Smooth muscle cell (in vitro differentiated cells): ENCODE data around the gene SFMBT2. TPM values are rescaled to one million over a fixed set of nuclear protein-coding genes. Genes with fewer than 3 reads are reported as not detected.

Source experiments
- DNase-seq: peaks from one replicate; lab custom pipeline; 2025; ENCODE audit not compliant: unreplicated experiment; lab: John Stamatoyannopoulos, UW
- H2AFZ ChIP-seq: fragments of 200-600 bp; sonication (generic); 2 replicates; pipeline ENCODE4 v1.6.0; 2016; ENCODE audit warnings: antibody characterized with exemption, low read depth, mild to moderate bottlenecking
- H3F3A ChIP-seq: fragments of 200-600 bp; sonication (generic); 2 replicates; pipeline ENCODE4 v1.6.0; 2017; ENCODE audit warnings: antibody characterized with exemption, low read depth
- H3K27ac ChIP-seq: fragments of 200-600 bp; sonication (generic); 2 replicates; pipeline ENCODE4 v1.5.1; 2016; ENCODE audit warnings: low read depth, mild to moderate bottlenecking
- H3K27me3 ChIP-seq: fragments of 200-600 bp; sonication (generic); 2 replicates; pipeline ENCODE4 v1.6.1; 2016; ENCODE audit warnings: low read depth, mild to moderate bottlenecking
- H3K36me3 ChIP-seq: fragments of 200-600 bp; sonication (generic); 2 replicates; pipeline ENCODE4 v1.5.1; 2016; ENCODE audit warnings: low read depth
- H3K4me1 ChIP-seq: fragments of 200-600 bp; sonication (generic); 2 replicates; pipeline ENCODE4 v1.5.1; 2016; ENCODE audit warnings: low read depth
- H3K4me2 ChIP-seq: fragments of 200-600 bp; sonication (generic); 2 replicates; pipeline ENCODE4 v1.6.0; 2016; ENCODE audit warnings: mild to moderate bottlenecking
- H3K4me3 ChIP-seq: fragments of 200-600 bp; sonication (generic); 2 replicates; pipeline ENCODE4 v1.5.1; 2016; ENCODE audit warnings: mild to moderate bottlenecking
- H3K79me2 ChIP-seq: fragments of 200-600 bp; sonication (generic); 2 replicates; pipeline ENCODE4 v1.6.0; 2016; ENCODE audit warnings: low read depth, mild to moderate bottlenecking
- H3K9ac ChIP-seq: fragments of 200-600 bp; sonication (generic); 2 replicates; pipeline ENCODE4 v1.6.0; 2016; ENCODE audit warnings: low read depth
- H3K9me3 ChIP-seq: fragments of 200-600 bp; sonication (generic); replicated peaks from 2 replicates; pipeline ENCODE4 v1.5.1; 2016; ENCODE audit warnings: low read depth
- H4K20me1 ChIP-seq: fragments of 200-600 bp; sonication (generic); 2 replicates; pipeline ENCODE4 v1.6.0; 2016; ENCODE audit warnings: low read depth
- WGBS: methylation state at CpG from one replicate; pipeline ENCODE4 v1.1.7; 2016; ENCODE audit warnings: low lambda C conversion rate; 5-methylcytosine and 5-hydroxymethylcytosine counted together
- polyA plus RNA-seq: library from polyadenylated mRNA; unstranded; fragments of >200 nt; fragmentation: Nextera tagmentation; extraction: Ambion mirVana; gene quantifications from 2 replicates; pipeline ENCODE4 v1.2.1, GENCODE V29; 2016
- total RNA-seq: library from RNA; depleted of rRNA; stranded (reverse); fragments of >200 nt; gene quantifications from 2 replicates; pipeline ENCODE4 v1.2.3, GENCODE V29; 2014
- TF ChIP-seq, protein P1 (sequence below): fragments of 200-600 bp; sonication (generic); IDR thresholded peaks from 2 replicates; pipeline ENCODE4 v1.5.1; 2017; ENCODE audit warnings: borderline replicate concordance, mild to moderate bottlenecking, antibody characterized with exemption; ENCODE audit not compliant: insufficient read depth, poor library complexity, severe bottlenecking

SFMBT2 gene
- total and polyA plus RNA-seq, 2 experiments from 2014 or later: 0.90 to 1.4 TPM

DNA sequence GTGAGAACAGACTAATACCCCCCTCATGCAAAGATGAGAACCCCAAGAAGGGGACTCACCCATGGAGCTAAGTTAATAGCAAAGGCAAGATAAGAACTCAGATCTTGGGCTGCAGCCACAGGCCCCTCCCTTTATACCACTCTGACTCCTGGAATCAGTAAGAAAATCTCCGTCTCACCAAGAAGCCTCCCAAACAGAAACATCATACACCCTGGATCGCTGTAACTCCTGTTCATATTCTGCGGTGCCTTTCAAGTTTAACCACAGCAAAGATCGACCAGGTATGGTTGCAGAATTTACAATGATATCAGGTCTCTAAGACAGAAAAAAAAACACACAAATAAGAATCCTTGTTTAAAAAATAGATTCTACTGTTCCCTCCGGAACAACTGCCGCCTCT lies 47.1 kb downstream of the SFMBT2 start:
- Histone ChIP-seq H2AFZ (no peak overlapping the region), H3K27ac (no peak overlapping the region), H3K9ac (no peak overlapping the region), H3K27me3 (no peaks in the 10 kb centered on the region), H3K36me3 (no peaks in the 10 kb centered on the region), H3K4me3 (no peak overlapping the region), H3K4me2 (no peak overlapping the region), H4K20me1 (no peaks in the 10 kb centered on the region), H3F3A (no peaks in the 10 kb centered on the region), H3K79me2 (no peaks in the 10 kb centered on the region), H3K9me3 (no peaks in the 10 kb centered on the region), H3K4me1 (peaks cover 4% of the 10 kb centered on the region)
- DNase-seq: no peak
- 95% methylated on average over 6 of the region's 6 CpGs for WGBS
- TF ChIP-seq, protein P1, sequence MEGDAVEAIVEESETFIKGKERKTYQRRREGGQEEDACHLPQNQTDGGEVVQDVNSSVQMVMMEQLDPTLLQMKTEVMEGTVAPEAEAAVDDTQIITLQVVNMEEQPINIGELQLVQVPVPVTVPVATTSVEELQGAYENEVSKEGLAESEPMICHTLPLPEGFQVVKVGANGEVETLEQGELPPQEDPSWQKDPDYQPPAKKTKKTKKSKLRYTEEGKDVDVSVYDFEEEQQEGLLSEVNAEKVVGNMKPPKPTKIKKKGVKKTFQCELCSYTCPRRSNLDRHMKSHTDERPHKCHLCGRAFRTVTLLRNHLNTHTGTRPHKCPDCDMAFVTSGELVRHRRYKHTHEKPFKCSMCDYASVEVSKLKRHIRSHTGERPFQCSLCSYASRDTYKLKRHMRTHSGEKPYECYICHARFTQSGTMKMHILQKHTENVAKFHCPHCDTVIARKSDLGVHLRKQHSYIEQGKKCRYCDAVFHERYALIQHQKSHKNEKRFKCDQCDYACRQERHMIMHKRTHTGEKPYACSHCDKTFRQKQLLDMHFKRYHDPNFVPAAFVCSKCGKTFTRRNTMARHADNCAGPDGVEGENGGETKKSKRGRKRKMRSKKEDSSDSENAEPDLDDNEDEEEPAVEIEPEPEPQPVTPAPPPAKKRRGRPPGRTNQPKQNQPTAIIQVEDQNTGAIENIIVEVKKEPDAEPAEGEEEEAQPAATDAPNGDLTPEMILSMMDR: no peak

DNA sequence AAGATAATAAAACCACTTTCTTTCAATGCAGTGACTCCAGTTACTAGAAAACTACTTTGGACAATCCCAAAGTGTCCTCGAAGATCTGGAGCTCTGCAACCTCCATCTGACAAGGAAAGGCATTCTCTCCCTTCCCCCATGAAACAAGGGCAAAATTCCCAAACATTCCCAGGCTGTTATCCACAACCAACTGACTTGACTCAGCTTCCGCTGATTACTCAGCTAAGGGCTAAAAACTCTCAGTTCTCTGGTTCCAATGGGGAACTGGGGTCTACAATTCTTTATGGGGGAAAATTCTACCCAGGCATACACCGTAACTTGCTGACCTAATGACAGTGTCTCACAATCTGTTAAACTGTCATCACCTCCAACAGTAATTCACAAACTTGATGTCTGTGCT lies 48.4 kb downstream of the SFMBT2 start:
- H3K4me3 ChIP-seq: no peak overlapping the region
- H3K36me3 ChIP-seq: no peaks in the 10 kb centered on the region
- H3K9ac ChIP-seq: no peak overlapping the region
- H3K4me1 ChIP-seq: peaks cover 4% of the 10 kb centered on the region
- 61% methylated on average over 3 of the region's 3 CpGs for WGBS
- H3K27me3 ChIP-seq: no peaks in the 10 kb centered on the region
- no peaks in the 10 kb centered on the region for H3F3A ChIP-seq
- TF ChIP-seq, protein P1: no peak
- H3K4me2 ChIP-seq: no peak overlapping the region
- H3K79me2 ChIP-seq: no peaks in the 10 kb centered on the region
- no peaks in the 10 kb centered on the region for H3K9me3 ChIP-seq
- no peak overlapping the region for H3K27ac ChIP-seq
- no peak overlapping the region for H2AFZ ChIP-seq
- no peak for DNase-seq
- H4K20me1 ChIP-seq: no peaks in the 10 kb centered on the region

DNA sequence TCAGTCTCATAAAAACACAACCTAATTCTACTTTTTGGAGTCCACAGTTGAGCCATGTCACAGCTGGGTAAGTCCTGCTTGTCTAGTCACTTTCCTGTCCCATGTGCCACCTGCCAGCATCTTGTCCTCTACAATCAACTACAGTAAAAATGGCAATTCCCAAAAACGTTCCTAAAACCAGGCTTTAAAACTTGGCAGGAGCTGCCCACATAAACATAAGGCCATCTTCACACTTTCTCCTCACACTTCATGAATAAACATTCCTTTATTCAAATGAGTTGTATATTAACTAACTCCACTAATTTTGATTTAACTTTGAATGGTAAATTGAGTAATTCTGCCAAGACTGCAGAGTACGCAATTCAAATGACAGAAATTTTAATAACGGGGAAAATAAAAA lies 49.5 kb downstream of the SFMBT2 start:
- H3K36me3 ChIP-seq: no peaks in the 10 kb centered on the region
- H3K9ac ChIP-seq: no peak overlapping the region
- no peaks in the 10 kb centered on the region for H3F3A ChIP-seq
- H3K4me2 ChIP-seq: no peak overlapping the region
- no peaks in the 10 kb centered on the region for H3K27me3 ChIP-seq
- no peaks in the 10 kb centered on the region for H3K79me2 ChIP-seq
- no peak for DNase-seq
- TF ChIP-seq, protein P1: no peak
- no peak overlapping the region for H2AFZ ChIP-seq
- WGBS: 94% methylated on average over 3 of the region's 3 CpGs
- H3K9me3 ChIP-seq: no peaks in the 10 kb centered on the region
- H3K4me3 ChIP-seq: no peak overlapping the region
- H4K20me1 ChIP-seq: no peaks in the 10 kb centered on the region
- no peaks in the 10 kb centered on the region for H3K4me1 ChIP-seq
- H3K27ac ChIP-seq: no peak overlapping the region

DNA sequence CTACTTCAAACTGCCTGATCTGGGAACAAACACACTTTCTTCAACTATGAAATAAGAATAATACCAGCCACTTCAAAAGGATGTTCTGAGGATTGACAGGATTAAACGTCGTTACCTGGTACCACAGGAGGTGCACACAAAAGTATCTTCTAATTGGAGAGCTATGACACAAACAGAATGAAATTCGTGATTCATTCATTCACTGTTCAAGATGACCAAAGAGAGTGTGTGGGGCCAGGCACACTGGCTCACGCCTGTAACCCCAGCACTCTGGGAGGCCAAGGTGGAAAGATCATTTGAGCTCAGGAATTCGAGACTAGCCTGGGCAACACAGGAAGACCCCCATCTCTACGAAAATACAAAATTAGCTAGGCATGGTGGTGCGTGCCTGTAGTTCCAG lies 50.9 kb downstream of the SFMBT2 start:
- 90% methylated on average over 7 of the region's 7 CpGs for WGBS
- no peak overlapping the region for H3K4me3 ChIP-seq
- H3K9me3 ChIP-seq: no peaks in the 10 kb centered on the region
- H3K79me2 ChIP-seq: no peaks in the 10 kb centered on the region
- H3K27me3 ChIP-seq: no peaks in the 10 kb centered on the region
- no peaks in the 10 kb centered on the region for H3K4me1 ChIP-seq
- TF ChIP-seq, protein P1: no peak
- H3K27ac ChIP-seq: no peak overlapping the region
- H4K20me1 ChIP-seq: no peaks in the 10 kb centered on the region
- no peaks in the 10 kb centered on the region for H3K36me3 ChIP-seq
- H3K9ac ChIP-seq: no peak overlapping the region
- no peak for DNase-seq
- H3K4me2 ChIP-seq: no peak overlapping the region
- no peaks in the 10 kb centered on the region for H3F3A ChIP-seq
- H2AFZ ChIP-seq: no peak overlapping the region
